CD4-positive, alpha-beta T cell treated with Interleukin-4 for 4 hours (primary cell): ENCODE data around the gene SLC1A1.

Source experiments
- DNase-seq: peaks from one replicate; pipeline ENCODE4 v3.0.0-alpha.2; 2020

SLC1A1 gene

GRCh38 chr9:4622016-4622415 lies 131.7 kb downstream of the SLC1A1 start:
- DNase-seq: no peak

DNA sequence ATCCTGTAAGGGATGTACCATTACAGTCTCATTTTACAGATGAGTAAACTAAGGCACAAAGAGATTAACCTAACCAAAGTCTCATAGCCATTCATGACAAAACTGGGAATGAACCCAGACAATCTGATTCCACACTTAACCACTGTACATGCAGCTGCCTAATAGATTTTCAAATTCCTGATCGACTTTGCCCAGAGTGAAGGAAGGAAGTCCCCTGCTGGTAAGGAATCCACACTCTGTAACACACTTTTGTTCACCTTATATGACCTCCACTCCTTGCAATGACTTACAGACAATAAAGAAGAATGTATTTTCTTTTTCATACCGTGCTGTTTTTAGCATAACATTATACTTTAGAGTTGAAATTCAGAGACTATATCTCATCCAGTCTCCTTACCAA lies 140.6 kb downstream of the SLC1A1 start:
- no peak for DNase-seq
